ENCODE data around the gene SAP30L. TPM values are rescaled to one million over a fixed set of nuclear protein-coding genes. Genes with fewer than 3 reads are reported as not detected.

SAP30L gene
- total and polyA plus RNA-seq, 2 of the 4 experiments (the other 2 are of a cell fraction) = 9.7 to 17.6 TPM

DNA sequence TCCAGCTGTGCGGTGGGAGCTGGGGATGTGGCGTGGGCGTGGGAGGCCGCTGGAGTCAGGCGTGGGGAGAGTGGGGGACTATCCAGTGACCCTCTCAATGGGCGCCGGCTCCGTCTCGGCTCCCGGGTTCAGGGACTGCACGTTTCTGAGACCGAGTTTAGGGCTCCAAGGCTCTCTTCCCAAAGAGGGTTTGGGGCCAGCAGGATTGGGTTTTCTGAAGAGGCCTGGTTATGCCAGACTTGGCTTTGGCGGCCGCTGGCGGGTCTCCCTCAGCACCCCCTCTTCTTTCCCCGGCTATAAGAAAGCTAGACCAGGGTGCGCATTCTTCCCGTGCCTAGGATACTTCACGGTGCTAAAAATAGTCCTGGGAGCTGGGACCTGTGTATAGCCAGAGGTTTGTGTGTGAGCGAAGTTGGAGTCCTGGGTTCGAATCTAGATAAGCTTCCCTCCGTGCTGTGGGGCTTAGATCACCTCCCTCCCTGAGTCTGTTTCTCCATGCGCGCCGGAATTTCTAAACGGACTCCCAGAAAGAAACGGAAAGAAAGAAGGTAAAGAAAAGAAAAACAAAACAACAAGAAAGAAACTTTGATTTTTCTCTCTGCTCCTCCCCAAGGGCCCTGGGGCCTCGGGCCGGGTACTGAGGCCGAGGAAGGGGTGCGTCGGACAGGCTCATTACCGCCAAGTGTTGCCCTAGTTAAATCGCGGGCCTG, 27.2 kb downstream of the SAP30L start:
- H2BK15ac ChIP-seq (ENCODE audit: low read depth, low read length) = no peak overlapping the region
- no peak overlapping the region for H2BK5ac ChIP-seq (ENCODE audit: low read depth, low read length, poor library complexity, severe bottlenecking)
- in situ Hi-C loops (cut with MboI; ENCODE audit: low sequenced_read_pairs) = loop anchor here (25.0 kb wide), 1 partner anchor 339 kb away; no protein-coding TSS in a partner anchor
- H3K27me3 ChIP-seq (ENCODE audit: control insufficient read depth, insufficient read depth, low read length) = peaks cover 82% of the 10 kb centered on the region
- H4K20me1 ChIP-seq (ENCODE audit: insufficient read depth, low read length) = peaks cover 16% of the 10 kb centered on the region; the same call in 1 of the 2 replicates
- H2BK120ac ChIP-seq (ENCODE audit: low read depth, low read length) = no peak overlapping the region
- H2AFZ ChIP-seq (replicated peaks; ENCODE audit: low read length, poor library complexity) = peak overlapping the region; percentile 44
- H2BK20ac ChIP-seq (ENCODE audit: low read depth, low read length) = no peak overlapping the region
- no peak for DNase-seq
- H3K4me1 ChIP-seq (ENCODE audit: control insufficient read depth, insufficient read depth, low read length) = peaks cover 4% of the 10 kb centered on the region; the same call in 1 of the 2 replicates
- TF ChIP-seq BHLHE40 (IDR thresholded peaks at IDR 0.05; ENCODE audit: low read depth, low read length) = no peak
- TF ChIP-seq SMC3 (IDR thresholded peaks at IDR 0.05; ENCODE audit: low read depth, low read length) = no peak
- no peak for TF ChIP-seq RAD21 (IDR thresholded peaks at IDR 0.05; ENCODE audit: low read length)
- TF ChIP-seq RFX5 (IDR thresholded peaks at IDR 0.05; ENCODE audit: low read depth, low read length) = no peak
- no peak for TF ChIP-seq RCOR1 (IDR thresholded peaks at IDR 0.05; ENCODE audit: insufficient replicate concordance, low read length)
- TF ChIP-seq, protein P1, sequence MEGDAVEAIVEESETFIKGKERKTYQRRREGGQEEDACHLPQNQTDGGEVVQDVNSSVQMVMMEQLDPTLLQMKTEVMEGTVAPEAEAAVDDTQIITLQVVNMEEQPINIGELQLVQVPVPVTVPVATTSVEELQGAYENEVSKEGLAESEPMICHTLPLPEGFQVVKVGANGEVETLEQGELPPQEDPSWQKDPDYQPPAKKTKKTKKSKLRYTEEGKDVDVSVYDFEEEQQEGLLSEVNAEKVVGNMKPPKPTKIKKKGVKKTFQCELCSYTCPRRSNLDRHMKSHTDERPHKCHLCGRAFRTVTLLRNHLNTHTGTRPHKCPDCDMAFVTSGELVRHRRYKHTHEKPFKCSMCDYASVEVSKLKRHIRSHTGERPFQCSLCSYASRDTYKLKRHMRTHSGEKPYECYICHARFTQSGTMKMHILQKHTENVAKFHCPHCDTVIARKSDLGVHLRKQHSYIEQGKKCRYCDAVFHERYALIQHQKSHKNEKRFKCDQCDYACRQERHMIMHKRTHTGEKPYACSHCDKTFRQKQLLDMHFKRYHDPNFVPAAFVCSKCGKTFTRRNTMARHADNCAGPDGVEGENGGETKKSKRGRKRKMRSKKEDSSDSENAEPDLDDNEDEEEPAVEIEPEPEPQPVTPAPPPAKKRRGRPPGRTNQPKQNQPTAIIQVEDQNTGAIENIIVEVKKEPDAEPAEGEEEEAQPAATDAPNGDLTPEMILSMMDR (conservative IDR thresholded peaks at IDR 0.05; ENCODE audit: low read depth, low read length) = no peak
- no peak for TF ChIP-seq CEBPB (IDR thresholded peaks at IDR 0.05; ENCODE audit: low read depth, low read length)
- no peak for TF ChIP-seq MAZ (IDR thresholded peaks at IDR 0.05; ENCODE audit: borderline replicate concordance, low read depth, low read length)
- TF ChIP-seq MXI1 (IDR thresholded peaks at IDR 0.05; ENCODE audit: borderline replicate concordance, low read depth, low read length) = no peak
- TF ChIP-seq NFE2L2 (IDR thresholded peaks at IDR 0.05; ENCODE audit: low read depth, low read length) = no peak
- TF ChIP-seq, protein P2, sequence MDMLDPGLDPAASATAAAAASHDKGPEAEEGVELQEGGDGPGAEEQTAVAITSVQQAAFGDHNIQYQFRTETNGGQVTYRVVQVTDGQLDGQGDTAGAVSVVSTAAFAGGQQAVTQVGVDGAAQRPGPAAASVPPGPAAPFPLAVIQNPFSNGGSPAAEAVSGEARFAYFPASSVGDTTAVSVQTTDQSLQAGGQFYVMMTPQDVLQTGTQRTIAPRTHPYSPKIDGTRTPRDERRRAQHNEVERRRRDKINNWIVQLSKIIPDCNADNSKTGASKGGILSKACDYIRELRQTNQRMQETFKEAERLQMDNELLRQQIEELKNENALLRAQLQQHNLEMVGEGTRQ (IDR thresholded peaks at IDR 0.05; ENCODE audit: low read depth, low read length) = no peak
- no peak for TF ChIP-seq FOS (IDR thresholded peaks at IDR 0.05; ENCODE audit: low read depth, low read length)
- TF ChIP-seq, protein P3, sequence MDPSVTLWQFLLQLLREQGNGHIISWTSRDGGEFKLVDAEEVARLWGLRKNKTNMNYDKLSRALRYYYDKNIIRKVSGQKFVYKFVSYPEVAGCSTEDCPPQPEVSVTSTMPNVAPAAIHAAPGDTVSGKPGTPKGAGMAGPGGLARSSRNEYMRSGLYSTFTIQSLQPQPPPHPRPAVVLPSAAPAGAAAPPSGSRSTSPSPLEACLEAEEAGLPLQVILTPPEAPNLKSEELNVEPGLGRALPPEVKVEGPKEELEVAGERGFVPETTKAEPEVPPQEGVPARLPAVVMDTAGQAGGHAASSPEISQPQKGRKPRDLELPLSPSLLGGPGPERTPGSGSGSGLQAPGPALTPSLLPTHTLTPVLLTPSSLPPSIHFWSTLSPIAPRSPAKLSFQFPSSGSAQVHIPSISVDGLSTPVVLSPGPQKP (IDR thresholded peaks at IDR 0.05; ENCODE audit: borderline replicate concordance, low read depth, low read length) = no peak
- H3K23ac ChIP-seq (ENCODE audit: low read depth, low read length) = no peak overlapping the region
- peaks cover 11% of the 10 kb centered on the region; the same call in 1 of the 2 replicates for H3K9me3 ChIP-seq (ENCODE audit: control insufficient read depth, insufficient read depth, low read length)
- dilution Hi-C loops (cut with HindIII; ENCODE audit: low sequenced_read_pairs, unreplicated experiment) = no loop called here
- no peak for ATAC-seq (ENCODE audit: low read depth)
- H3K56ac ChIP-seq (ENCODE audit: extremely low read depth, insufficient read depth, low read length) = no peak overlapping the region
- no peak overlapping the region for H3K4ac ChIP-seq (ENCODE audit: low read depth, low read length)
- no peak overlapping the region for H3K4me3 ChIP-seq (ENCODE audit: insufficient read depth, low read depth, low read length)
- no peak overlapping the region for H2AK9ac ChIP-seq (replicated peaks; ENCODE audit: low read depth, low read length, poor library complexity)
- WGBS, 2 experiments (ENCODE audit: extremely low coverage in 2 of 2, insufficient read length in 1 of 2) = 0% methylated on average over 1 of the region's 35 CpGs; no CpG with 5 or more reads in 1 of the 2 experiments
- no peaks in the 10 kb centered on the region for H3K79me1 ChIP-seq (ENCODE audit: low read depth in 1 of 2, low read length in 2 of 2)
- H3K18ac ChIP-seq (ENCODE audit: low read depth, low read length) = no peak overlapping the region
- H3K36me3 ChIP-seq (ENCODE audit: control insufficient read depth, insufficient read depth, low read length) = no peaks in the 10 kb centered on the region
- no peaks in the 10 kb centered on the region for H3K9me1 ChIP-seq (ENCODE audit: insufficient read depth, low read length)
- H2AK5ac ChIP-seq (ENCODE audit: low read depth, low read length) = no peak overlapping the region
- intact Hi-C loops (cut with micrococcal nuclease) = no loop called here
- POLR2A ChIA-PET (ENCODE audit: unreplicated experiment) = no interaction called here
- peak overlapping the region; percentile 26 for H3K4me2 ChIP-seq (ENCODE audit: low read depth, low read length)
- H3K9ac ChIP-seq (ENCODE audit: low read depth, low read length) = no peak overlapping the region
- H4K8ac ChIP-seq (ENCODE audit: low read depth in 2 of 2, low read length in 2 of 2) = no peak overlapping the region
- CTCF ChIA-PET = interaction anchor here (0.6 kb wide), 1 partner anchor 401 kb away, joined by 3 read pairs; no protein-coding TSS in a partner anchor
- no peak overlapping the region for H3K14ac ChIP-seq (replicated peaks; ENCODE audit: low read depth, low read length)
- no peak overlapping the region for H4K5ac ChIP-seq (ENCODE audit: low read depth, low read length)
- no TSS peak for BruUV-seq (replicated peaks)
- H4K91ac ChIP-seq (ENCODE audit: insufficient read depth, low read depth, low read length) = no peak overlapping the region
- H3K27ac ChIP-seq (ENCODE audit: insufficient read depth, low read length) = no peak overlapping the region

Measured in IMR-90 (cell line).